Jurkat, Clone E6-1 (cell line): ENCODE data around the gene KDM4F.

Experiments
- DNase-seq: peaks from one replicate; pipeline ENCODE4 v3.0.0-alpha.2; 2011; ENCODE audit warnings: low read depth, low spot score
- H3K4me3 ChIP-seq: 2 replicates; pipeline ENCODE4 v1.5.1; 2011; ENCODE audit warnings: mild to moderate bottlenecking, low read length, control low read depth, moderate library complexity

KDM4F gene

GRCh38 chr11:95086151-95086550 lies 36.9 kb downstream of the KDM4F start:
- DNase-seq = no peak
- no peak overlapping the region for H3K4me3 ChIP-seq

- DNase-seq = no peak
Measured at GRCh38 chr11:95086836-95087570, 37.8 kb downstream of the KDM4F start.

GRCh38 chr11:95088946-95089619 lies 39.9 kb downstream of the KDM4F start:
- peak overlapping the region; percentile 57 for H3K4me3 ChIP-seq
- DNase-seq = no peak

More at GRCh38 chr11:95086836-95087570, 37.8 kb downstream of the KDM4F start:
- no peak overlapping the region for H3K4me3 ChIP-seq

- H3K4me3 ChIP-seq = peak within 1 kb of the TSS; percentile 66
Measured at GRCh38 chr11:95089620-95090542, 40.7 kb downstream of the KDM4F start, which contains the start of gene ENDOD1. Gene ENDOD1 (plus strand): TSS chr11:95089846. CDS start chr11:95089928, 82 bp downstream.

GRCh38 chr11:95091663-95092180 lies 42.5 kb downstream of the KDM4F start:
- no peak for DNase-seq
- H3K4me3 ChIP-seq = no peak overlapping the region

More at GRCh38 chr11:95089620-95090542, 40.7 kb downstream of the KDM4F start, which contains the start of gene ENDOD1:
- DNase-seq = peak; percentile 63

- no peak overlapping the region for H3K4me3 ChIP-seq
- DNase-seq = no peak
Measured at GRCh38 chr11:95092549-95093324, 43.5 kb downstream of the KDM4F start.

- H3K4me3 ChIP-seq = no peak overlapping the region
- no peak for DNase-seq
Measured at GRCh38 chr11:95093548-95093947, 44.3 kb downstream of the KDM4F start.

- no peak overlapping the region for H3K4me3 ChIP-seq
- no peak for DNase-seq
Measured at GRCh38 chr11:95095858-95096587, 46.8 kb downstream of the KDM4F start.

GRCh38 chr11:95097209-95097608 lies 48.0 kb downstream of the KDM4F start:
- H3K4me3 ChIP-seq = no peak overlapping the region
- no peak for DNase-seq

- no peak for DNase-seq
- H3K4me3 ChIP-seq = no peak overlapping the region
Measured at GRCh38 chr11:95098826-95099225, 49.6 kb downstream of the KDM4F start.

- no peak overlapping the region for H3K4me3 ChIP-seq
- no peak for DNase-seq
Measured at GRCh38 chr11:95100191-95100648, 51.0 kb downstream of the KDM4F start.
